Muscle of leg (tissue), 11 donors: ENCODE data around the gene CALML5. TPM values are rescaled to one million over a fixed set of nuclear protein-coding genes. Genes with fewer than 3 reads are reported as not detected.

Experiments
- DNase-seq: peaks from one replicate; pipeline ENCODE4 v3.0.0; 2013
- H3K27ac ChIP-seq: one replicate; pipeline ENCODE4 v1.5.1; 2013; ENCODE audit warnings: mild to moderate bottlenecking, low read length, control low read depth
- H3K27me3 ChIP-seq: one replicate; pipeline ENCODE4 v1.6.1; 2013; ENCODE audit warnings: low read length; ENCODE audit not compliant: control insufficient read depth, insufficient read depth
- H3K36me3 ChIP-seq: one replicate; pipeline ENCODE4 v1.6.1; 2013; ENCODE audit warnings: low read length; ENCODE audit not compliant: control insufficient read depth, insufficient read depth
- H3K4me1 ChIP-seq: one replicate; pipeline ENCODE4 v1.6.1; 2013; ENCODE audit warnings: low read length; ENCODE audit not compliant: control insufficient read depth, insufficient read depth
- H3K4me3 ChIP-seq: one replicate; pipeline ENCODE4 v1.5.1; 2013; ENCODE audit warnings: low read length, control low read depth
- H3K9me3 ChIP-seq: replicated peaks from 2 replicates; pipeline ENCODE4 v1.6.1; 2013; ENCODE audit warnings: low read depth, low read length; ENCODE audit not compliant: control insufficient read depth
- WGBS: methylation state at CpG from one replicate; pipeline ENCODE4 v1.1.5; 2013; ENCODE audit warnings: missing lambda C conversion rate; ENCODE audit not compliant: insufficient coverage; 5-methylcytosine and 5-hydroxymethylcytosine counted together
- polyA plus RNA-seq, 8 donors: library from polyadenylated mRNA; unstranded; fragments of 120-200 nt; gene quantifications; one replicate each; pipeline versions ENCODE4 v1.2.1 to v1.2.3, GENCODE V29; 2013; ENCODE audit warnings: inconsistent platforms in 1 of 8, low replicate concordance in 1 of 8; ENCODE audit not compliant: insufficient read length in 8 of 8, insufficient read depth in 1 of 8
- total RNA-seq: library from RNA; stranded (reverse); fragments of 120-200 nt; gene quantifications from one replicate; pipeline ENCODE4 v1.2.4, GENCODE V29; 2013

Gene CALML5
- total and polyA plus RNA-seq, 9 donors, result 0.19 to 2.2 TPM; not detected in 7

DNA sequence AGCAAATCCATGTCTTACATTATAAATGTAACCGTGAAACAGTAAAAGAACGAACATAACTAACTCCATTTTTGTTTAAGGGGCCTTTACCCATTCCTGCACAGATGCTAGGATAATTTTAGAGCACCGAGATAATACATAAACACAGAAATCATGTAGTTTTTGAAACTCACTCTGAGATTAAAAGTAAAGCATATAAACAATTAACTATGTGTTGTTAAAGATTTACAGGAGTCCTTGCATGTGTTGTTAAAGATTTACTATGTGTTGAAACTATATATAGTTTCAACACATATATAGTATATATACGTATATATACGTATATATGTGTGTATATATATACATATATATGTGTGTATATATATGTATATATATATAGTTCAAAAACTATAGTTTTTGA lies 18.2 kb upstream of the CALML5 start:
- no peak overlapping the region for H3K4me3 ChIP-seq
- no peak overlapping the region for H3K27ac ChIP-seq
- H3K9me3 ChIP-seq, result peaks cover 5% of the 10 kb centered on the region
- H3K36me3 ChIP-seq, result no peaks in the 10 kb centered on the region
- DNase-seq, result no peak
- peaks cover 9% of the 10 kb centered on the region for H3K4me1 ChIP-seq
- no peaks in the 10 kb centered on the region for H3K27me3 ChIP-seq
- no CpG with 5 or more reads among the region's 5 CpGs for WGBS

DNA sequence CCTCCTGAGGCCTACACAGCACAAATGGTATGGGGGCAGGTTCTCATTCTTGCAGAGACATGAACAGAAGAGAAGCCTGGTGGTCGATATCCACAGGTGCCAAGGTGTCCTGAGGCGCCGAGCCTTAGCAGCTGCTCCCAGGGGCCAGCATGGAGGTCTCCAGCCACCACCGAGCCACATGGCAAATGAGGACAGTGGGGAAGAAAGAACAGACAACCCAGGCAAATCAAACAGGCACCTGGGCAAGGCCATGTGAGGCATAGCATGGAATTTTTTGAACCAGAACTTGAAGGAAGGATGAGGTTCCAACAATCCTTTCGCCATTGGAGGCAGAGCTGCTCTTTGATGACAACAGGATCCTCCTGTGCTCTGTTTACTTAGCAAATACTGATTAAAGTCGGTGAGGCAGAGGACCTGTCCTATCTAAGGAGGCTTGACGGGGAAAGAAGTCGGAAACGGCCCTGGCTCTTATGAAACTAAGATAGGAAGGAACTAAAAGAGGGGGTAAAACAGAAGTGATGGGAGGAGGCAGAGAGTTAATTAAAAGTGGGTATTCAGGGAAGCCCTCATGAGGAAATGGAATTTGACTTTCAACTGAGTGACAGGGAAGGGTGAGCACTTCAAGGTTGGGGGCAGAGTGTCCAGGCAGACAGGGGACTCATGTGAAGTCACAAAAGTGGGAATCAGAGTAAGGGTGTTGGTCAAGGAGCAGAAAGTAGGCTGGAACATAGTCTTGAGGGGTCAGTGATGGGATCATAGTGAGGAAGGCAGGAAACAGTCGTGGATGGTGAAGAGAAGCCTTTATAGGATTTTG lies 16.8 kb upstream of the CALML5 start:
- no peak for DNase-seq
- Histone ChIP-seq H3K9me3 (peaks cover 5% of the 10 kb centered on the region), H3K27me3 (no peaks in the 10 kb centered on the region), H3K36me3 (no peaks in the 10 kb centered on the region), H3K27ac (no peak overlapping the region), H3K4me3 (no peak overlapping the region), H3K4me1 (peaks cover 9% of the 10 kb centered on the region)
- 82% methylated on average over 8 of the region's 10 CpGs for WGBS

DNA sequence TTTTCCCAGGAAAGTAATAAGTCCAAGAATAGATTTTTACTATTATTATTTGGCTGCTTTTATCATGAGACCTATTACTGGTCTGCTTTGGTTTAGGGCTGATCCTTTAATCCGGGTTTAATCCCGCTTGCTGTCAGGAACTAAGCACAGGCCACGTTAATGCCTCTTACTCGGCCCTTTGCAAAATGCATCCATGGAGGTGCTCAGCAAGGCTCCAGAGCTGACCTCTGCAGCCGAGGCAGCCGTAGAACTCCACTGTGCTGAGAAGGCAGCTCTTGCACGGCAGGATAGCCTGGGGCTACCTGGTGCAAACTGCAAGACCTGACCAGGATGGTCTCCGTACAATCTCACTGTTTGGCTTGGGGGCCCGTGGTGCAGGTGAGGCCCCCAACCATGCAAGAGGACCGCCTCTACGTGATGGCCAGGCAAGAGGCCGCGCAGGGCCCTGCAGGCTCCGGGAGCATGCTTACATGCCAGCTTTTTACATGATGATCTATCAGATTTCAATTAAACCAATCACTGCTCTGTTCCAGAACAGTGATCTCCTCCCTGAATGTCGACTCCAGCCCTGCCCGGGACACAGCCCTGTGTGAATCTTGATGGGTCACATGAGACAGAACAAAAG lies 15.0 kb upstream of the CALML5 start:
- Histone ChIP-seq H3K4me1 (peaks cover 11% of the 10 kb centered on the region), H3K27ac (no peak overlapping the region), H3K9me3 (peaks cover 5% of the 10 kb centered on the region), H3K4me3 (no peak overlapping the region), H3K27me3 (no peaks in the 10 kb centered on the region), H3K36me3 (no peaks in the 10 kb centered on the region)
- DNase-seq, result no peak
- 62% methylated on average over 16 of the region's 16 CpGs for WGBS

GRCh38 chr10:5512881-5513612 lies 13.7 kb upstream of the CALML5 start:
- no peaks in the 10 kb centered on the region for H3K9me3 ChIP-seq
- H3K4me1 ChIP-seq, result peaks cover 8% of the 10 kb centered on the region
- no peak overlapping the region for H3K4me3 ChIP-seq
- 83% methylated on average over 10 of the region's 15 CpGs for WGBS
- no peak overlapping the region for H3K27ac ChIP-seq
- H3K36me3 ChIP-seq, result no peaks in the 10 kb centered on the region
- H3K27me3 ChIP-seq, result no peaks in the 10 kb centered on the region
- no peak for DNase-seq

DNA sequence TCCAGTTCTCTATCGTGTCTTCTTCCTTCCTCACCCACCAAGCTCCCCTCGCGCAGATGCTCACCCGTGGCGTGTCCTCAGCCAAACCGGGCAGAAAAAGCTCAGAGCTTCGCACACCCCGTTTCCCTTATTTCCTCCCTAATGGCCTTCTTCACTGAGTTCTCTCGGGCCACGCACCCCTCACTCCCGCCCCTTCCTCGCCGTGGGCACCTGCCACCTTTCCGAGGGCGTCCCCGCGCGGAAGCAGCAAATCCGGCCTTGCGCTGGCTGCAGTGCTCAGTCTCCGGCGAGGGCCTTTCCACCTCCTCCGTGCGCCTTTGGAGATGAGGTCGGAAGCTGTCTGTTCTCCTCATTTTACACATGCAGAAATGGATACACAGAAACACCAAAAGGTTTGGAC lies 13.0 kb upstream of the CALML5 start:
- 88% methylated on average over 25 of the region's 25 CpGs for WGBS
- H3K9me3 ChIP-seq, result no peaks in the 10 kb centered on the region
- H3K27ac ChIP-seq, result no peak overlapping the region
- H3K27me3 ChIP-seq, result no peaks in the 10 kb centered on the region
- no peak overlapping the region for H3K4me3 ChIP-seq
- DNase-seq, result no peak
- no peaks in the 10 kb centered on the region for H3K36me3 ChIP-seq
- H3K4me1 ChIP-seq, result peaks cover 8% of the 10 kb centered on the region

DNA sequence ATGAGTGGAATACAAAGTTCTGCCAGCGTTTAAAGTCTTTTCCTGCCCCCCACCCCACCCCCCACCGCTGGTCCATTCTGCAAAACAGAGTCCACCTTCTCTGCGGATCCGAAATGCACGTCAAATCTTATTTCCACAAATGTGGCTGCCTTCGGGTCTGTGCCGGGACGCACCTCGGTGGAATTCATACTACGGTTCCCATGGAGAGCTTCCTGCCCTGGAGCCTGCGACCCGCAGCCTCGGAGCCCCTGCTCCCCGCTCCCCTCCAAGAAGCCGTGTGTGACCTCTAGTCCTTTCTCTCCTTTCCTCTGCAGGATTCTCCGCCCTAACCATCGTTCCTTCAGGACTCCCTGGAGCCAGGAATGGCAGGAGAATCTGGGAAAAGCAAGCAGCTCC lies 12.5 kb upstream of the CALML5 start:
- no peak for DNase-seq
- 87% methylated on average over 17 of the region's 17 CpGs for WGBS
- Histone ChIP-seq H3K9me3 (no peaks in the 10 kb centered on the region), H3K27me3 (no peaks in the 10 kb centered on the region), H3K4me3 (no peak overlapping the region), H3K36me3 (no peaks in the 10 kb centered on the region), H3K4me1 (peaks cover 8% of the 10 kb centered on the region), H3K27ac (no peak overlapping the region)

- H3K4me3 ChIP-seq, result no peak overlapping the region
- DNase-seq, result no peak
- peaks cover 8% of the 10 kb centered on the region for H3K4me1 ChIP-seq
- H3K36me3 ChIP-seq, result no peaks in the 10 kb centered on the region
- no peaks in the 10 kb centered on the region for H3K9me3 ChIP-seq
- H3K27me3 ChIP-seq, result no peaks in the 10 kb centered on the region
- WGBS, result 90% methylated on average over 31 of the region's 32 CpGs
- H3K27ac ChIP-seq, result no peak overlapping the region
Measured at GRCh38 chr10:5511231-5511884, 12.0 kb upstream of the CALML5 start.

DNA sequence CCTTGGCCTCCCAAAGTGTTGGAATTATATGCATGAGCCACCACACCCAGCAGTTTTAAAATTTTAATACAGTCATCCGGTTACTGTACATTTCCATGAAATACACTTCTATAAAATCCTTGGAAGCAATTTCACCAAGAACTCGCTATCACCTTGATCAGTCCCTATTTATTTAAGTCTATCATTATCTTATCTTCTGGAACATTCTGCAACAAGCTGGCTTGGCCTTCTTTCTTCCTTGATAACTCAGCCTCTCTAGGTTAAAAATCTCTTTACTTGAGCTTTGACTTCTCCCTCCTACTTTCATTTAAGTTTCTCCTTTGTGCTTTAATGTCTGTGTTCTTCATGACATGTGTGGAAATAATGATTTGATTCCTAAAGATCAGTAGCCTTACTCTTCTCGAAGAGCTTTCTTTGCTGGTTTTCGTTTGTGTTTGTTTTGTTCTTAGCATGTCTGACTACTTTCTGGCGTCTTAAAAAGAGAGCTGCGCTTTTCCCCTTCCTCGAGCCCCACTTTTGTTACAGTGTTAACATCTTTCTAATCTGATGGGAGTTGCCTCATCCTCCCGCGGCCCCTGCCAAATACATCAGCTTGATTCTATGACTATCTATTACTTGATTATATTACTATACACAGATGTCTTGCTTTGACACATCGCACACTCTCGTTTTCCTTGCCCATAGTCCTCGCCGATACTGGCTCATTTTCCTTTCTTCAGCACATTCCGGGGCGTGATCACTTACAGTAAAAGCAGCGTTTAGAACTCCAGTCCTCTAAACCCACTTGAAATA lies 11.1 kb upstream of the CALML5 start:
- H3K9me3 ChIP-seq, result no peaks in the 10 kb centered on the region
- H3K27ac ChIP-seq, result no peak overlapping the region
- WGBS, result 48% methylated on average over 10 of the region's 16 CpGs
- no peak overlapping the region for H3K4me3 ChIP-seq
- H3K4me1 ChIP-seq, result peaks cover 3% of the 10 kb centered on the region
- no peaks in the 10 kb centered on the region for H3K27me3 ChIP-seq
- peak; percentile 77 for DNase-seq
- no peaks in the 10 kb centered on the region for H3K36me3 ChIP-seq

- Histone ChIP-seq H3K4me3 (no peak overlapping the region), H3K27ac (no peak overlapping the region), H3K36me3 (no peaks in the 10 kb centered on the region), H3K4me1 (peaks cover 2% of the 10 kb centered on the region), H3K27me3 (no peaks in the 10 kb centered on the region), H3K9me3 (no peaks in the 10 kb centered on the region)
- 86% methylated on average over 2 of the region's 11 CpGs for WGBS
- DNase-seq, result no peak
Measured at GRCh38 chr10:5509691-5510090, 10.3 kb upstream of the CALML5 start.
